ENCODE measurements around the gene RGS11. TPM values are rescaled to one million over a fixed set of nuclear protein-coding genes. Genes with fewer than 3 reads are reported as not detected.

The RGS11 gene
- total RNA-seq, 1 donor, result 0.86 TPM

DNA sequence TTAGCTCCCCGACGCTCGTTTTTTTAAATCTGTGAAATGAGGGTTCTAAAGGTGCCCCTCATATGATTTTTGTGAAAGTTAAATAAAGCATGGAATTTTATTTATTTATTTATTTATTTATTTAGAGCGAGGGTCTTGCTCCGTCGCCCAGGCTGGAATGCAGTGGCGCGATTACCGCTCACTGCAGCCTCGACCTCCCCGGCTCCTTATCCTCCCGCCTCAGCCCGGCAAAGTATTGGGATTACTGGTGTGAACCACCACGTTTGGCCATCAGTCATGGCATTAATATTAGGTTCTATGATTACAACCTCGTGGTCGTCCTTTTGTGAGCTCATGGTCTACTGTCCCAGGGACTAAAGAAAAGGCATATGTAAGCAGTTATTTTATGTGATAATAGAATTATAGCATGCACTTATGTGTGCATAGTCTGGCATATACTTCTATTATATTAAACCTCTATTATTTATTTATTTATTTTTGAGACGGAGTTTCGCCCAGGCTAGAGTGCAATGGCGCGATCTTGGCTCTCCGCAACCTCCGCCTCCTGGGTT is 45.9 kb downstream of the RGS11 start:
- TF ChIP-seq, protein P1, sequence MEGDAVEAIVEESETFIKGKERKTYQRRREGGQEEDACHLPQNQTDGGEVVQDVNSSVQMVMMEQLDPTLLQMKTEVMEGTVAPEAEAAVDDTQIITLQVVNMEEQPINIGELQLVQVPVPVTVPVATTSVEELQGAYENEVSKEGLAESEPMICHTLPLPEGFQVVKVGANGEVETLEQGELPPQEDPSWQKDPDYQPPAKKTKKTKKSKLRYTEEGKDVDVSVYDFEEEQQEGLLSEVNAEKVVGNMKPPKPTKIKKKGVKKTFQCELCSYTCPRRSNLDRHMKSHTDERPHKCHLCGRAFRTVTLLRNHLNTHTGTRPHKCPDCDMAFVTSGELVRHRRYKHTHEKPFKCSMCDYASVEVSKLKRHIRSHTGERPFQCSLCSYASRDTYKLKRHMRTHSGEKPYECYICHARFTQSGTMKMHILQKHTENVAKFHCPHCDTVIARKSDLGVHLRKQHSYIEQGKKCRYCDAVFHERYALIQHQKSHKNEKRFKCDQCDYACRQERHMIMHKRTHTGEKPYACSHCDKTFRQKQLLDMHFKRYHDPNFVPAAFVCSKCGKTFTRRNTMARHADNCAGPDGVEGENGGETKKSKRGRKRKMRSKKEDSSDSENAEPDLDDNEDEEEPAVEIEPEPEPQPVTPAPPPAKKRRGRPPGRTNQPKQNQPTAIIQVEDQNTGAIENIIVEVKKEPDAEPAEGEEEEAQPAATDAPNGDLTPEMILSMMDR (IDR thresholded peaks at IDR 0.05; ENCODE audit: insufficient read depth, low read depth, low read length), result no peak
- H3K4me3 ChIP-seq (ENCODE audit: low read depth, low read length), result peak overlapping the region; percentile 95
- DNase-seq (ENCODE audit: low read depth), result no peak

DNA sequence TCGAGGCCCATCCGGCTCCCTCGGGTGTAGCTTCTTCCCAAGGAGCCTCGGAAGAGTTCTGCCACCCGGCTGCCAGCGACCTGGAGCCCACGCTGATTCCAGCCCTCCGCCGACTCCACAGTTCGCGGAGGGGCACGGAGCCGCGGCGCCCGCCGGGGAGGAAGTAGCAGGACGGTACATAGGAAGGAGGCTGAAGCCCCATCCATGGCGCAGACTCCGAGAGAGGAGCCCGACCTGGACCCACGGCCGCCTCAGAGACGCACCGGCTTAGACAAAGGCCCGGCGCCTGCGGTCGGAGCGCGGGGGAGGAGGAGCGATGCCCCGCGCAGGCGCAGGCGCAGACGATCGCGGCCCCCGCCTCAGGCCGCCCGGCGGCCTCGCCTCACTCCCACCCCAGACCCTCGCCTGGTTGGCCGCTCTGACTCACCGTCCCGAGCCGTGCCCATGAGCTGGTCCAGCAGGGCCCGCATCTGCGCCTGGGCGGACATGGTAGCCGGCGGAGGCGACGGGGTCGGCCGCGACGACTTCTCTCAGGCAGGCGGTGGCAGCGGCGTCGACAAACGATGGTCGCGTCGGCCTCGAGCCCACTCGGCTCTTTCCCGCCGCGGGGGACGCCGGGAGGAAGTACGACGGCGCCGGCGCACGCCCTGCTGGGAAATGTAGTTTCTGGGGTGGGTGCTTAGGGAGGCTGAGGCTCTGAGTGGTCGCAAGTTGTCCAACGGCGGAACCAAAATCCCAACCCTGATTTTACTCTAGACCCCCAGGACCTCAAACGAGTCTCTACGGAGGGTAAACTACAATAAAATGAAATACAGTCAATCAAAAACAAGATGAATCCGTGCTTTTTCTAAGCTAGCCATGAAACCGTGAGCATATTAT is 46.7 kb downstream of the RGS11 start, which contains the start of gene LUC7L:
Gene LUC7L (minus strand): TSS at position 598 of the 879 bp plus-strand sequence. CDS start 110 bp downstream, at position 488.
- TF ChIP-seq, protein P1 (IDR thresholded peaks at IDR 0.05; ENCODE audit: insufficient read depth, low read depth, low read length), result no peak
- peak; percentile 85 for DNase-seq (ENCODE audit: low read depth)

DNA sequence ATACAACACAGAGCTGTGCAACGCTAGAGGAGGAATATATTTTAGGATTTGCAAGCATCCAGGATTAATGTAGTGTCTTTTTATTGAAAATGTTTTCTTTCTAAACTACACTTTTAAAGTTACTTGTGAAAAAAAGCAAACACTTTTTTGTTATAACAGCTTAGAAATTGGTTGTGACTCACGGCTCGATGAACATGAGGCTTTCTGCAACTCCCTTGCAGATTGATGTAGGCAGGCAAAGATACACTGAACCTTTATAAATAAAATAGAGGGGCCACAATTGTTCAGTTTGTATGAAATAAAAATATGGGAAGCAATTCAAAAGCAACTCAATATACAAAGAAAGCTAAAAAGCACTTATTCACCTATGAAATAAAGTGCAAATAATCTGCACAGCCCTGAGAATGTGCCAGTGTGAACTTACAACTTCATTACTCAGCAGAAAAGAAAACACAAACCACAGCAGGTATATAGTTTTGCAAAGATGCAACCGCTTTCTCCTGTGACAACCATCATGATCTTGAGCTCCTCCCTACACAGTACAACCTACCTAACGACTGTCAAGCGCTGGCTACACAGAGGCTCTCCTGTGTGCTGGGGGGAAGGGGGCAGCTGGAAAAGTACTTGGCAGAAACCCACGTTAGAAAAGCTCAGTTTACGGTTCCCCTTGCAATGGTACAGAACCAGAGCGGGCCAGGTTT is 47.4 kb downstream of the RGS11 start:
- TF ChIP-seq, protein P1 (IDR thresholded peaks at IDR 0.05; ENCODE audit: insufficient read depth, low read depth, low read length), result no peak
- H3K4me3 ChIP-seq (ENCODE audit: low read depth, low read length), result peak overlapping the region; percentile 95
- DNase-seq (ENCODE audit: low read depth), result peak; percentile 23

More for the DNA sequence above, 46.7 kb downstream of the RGS11 start, which contains the start of gene LUC7L:
- peak within 1 kb of the TSS; percentile 95 for H3K4me3 ChIP-seq (ENCODE audit: low read depth, low read length)

DNA sequence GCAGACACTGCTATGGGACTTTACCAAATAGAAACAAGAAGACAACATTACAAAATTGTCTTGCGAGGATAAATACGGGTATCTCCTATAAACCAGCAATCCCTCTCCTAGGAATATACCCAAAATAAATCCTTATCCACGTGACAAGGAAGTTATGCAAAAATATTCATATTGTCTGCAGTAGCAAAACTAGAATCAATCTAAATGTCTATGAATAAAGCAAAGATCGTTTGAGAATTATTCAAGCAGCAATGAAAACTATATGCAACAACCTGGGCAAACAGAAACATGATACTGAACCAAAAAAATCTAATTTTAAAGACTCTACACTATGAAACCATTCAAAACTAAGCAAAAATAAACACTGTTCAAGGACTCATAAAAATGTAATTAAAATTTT is 55.7 kb downstream of the RGS11 start:
- DNase-seq (ENCODE audit: low read depth), result no peak
- TF ChIP-seq, protein P1 (IDR thresholded peaks at IDR 0.05; ENCODE audit: insufficient read depth, low read depth, low read length), result no peak
- H3K4me3 ChIP-seq (ENCODE audit: low read depth, low read length), result no peak overlapping the region

Other genes starting within 250 kb of the RGS11 start
- gene POLR3K, start 222.3 kb downstream of the RGS11 start, total RNA-seq, result 2.6 and 5.6 TPM in 2 replicates
- 15.5 and 22.5 TPM in 2 replicates for gene SNRNP25, start 222.1 kb downstream of the RGS11 start, total RNA-seq
- 32.8 and 37.4 TPM in 2 replicates for gene RHBDF1, start 203.3 kb downstream of the RGS11 start, total RNA-seq
- gene MPG, start 197.7 kb downstream of the RGS11 start, total RNA-seq, result 161 and 277 TPM in 2 replicates
- gene NPRL3, start 137.3 kb downstream of the RGS11 start, total RNA-seq, result 10.6 and 13.0 TPM in 2 replicates
- not detected in 2 replicates for gene HBZ, start 123.3 kb downstream of the RGS11 start, total RNA-seq
- not detected in 2 replicates for gene HBM, start 110.0 kb downstream of the RGS11 start, total RNA-seq
- gene HBA2, start 103.1 kb downstream of the RGS11 start, total RNA-seq, result not detected in 2 replicates
- gene HBA1, start 99.3 kb downstream of the RGS11 start, total RNA-seq, result not detected in 2 replicates
- gene HBQ1, start 95.5 kb downstream of the RGS11 start, total RNA-seq, result not detected in 2 replicates
- 44.1 and 52.7 TPM in 2 replicates for gene LUC7L, start 46.5 kb downstream of the RGS11 start, total RNA-seq
- gene FAM234A, start 41.1 kb downstream of the RGS11 start, total RNA-seq, result 58.7 and 59.6 TPM in 2 replicates
- 0.32 TPM in 1 of 2 replicates, not detected in the other for gene ARHGDIG, start 4.6 kb upstream of the RGS11 start, total RNA-seq
- under 0.01 and 0.43 TPM in 2 replicates for gene PDIA2, start 7.2 kb upstream of the RGS11 start, total RNA-seq
- gene AXIN1, start 76.8 kb upstream of the RGS11 start, total RNA-seq, result 14.5 and 16.4 TPM in 2 replicates
- gene MRPL28, start 94.6 kb upstream of the RGS11 start, total RNA-seq, result 80.3 and 86.7 TPM in 2 replicates
- gene PGAP6, start 106.0 kb upstream of the RGS11 start, total RNA-seq, result 51.5 and 52.2 TPM in 2 replicates
- 126 TPM in 2 replicates for gene NME4, start 121.3 kb upstream of the RGS11 start, total RNA-seq
- gene DECR2, start 125.9 kb upstream of the RGS11 start, total RNA-seq, result 11.6 and 16.0 TPM in 2 replicates
- gene RAB11FIP3, start 149.7 kb upstream of the RGS11 start, total RNA-seq, result 19.0 and 19.4 TPM in 2 replicates

Data from fibroblast of villous mesenchyme (primary cell).